ENCODE measurements around the gene ZFHX2. TPM values are rescaled to one million over a fixed set of nuclear protein-coding genes. Genes with fewer than 3 reads are reported as not detected.

ZFHX2 gene
- total and polyA plus RNA-seq, 2 of the 13 experiments (the other 11 are each of a cell fraction or from before 2014, with no cell fraction given): 0.17 to 0.44 TPM

- TF ChIP-seq, protein P1, sequence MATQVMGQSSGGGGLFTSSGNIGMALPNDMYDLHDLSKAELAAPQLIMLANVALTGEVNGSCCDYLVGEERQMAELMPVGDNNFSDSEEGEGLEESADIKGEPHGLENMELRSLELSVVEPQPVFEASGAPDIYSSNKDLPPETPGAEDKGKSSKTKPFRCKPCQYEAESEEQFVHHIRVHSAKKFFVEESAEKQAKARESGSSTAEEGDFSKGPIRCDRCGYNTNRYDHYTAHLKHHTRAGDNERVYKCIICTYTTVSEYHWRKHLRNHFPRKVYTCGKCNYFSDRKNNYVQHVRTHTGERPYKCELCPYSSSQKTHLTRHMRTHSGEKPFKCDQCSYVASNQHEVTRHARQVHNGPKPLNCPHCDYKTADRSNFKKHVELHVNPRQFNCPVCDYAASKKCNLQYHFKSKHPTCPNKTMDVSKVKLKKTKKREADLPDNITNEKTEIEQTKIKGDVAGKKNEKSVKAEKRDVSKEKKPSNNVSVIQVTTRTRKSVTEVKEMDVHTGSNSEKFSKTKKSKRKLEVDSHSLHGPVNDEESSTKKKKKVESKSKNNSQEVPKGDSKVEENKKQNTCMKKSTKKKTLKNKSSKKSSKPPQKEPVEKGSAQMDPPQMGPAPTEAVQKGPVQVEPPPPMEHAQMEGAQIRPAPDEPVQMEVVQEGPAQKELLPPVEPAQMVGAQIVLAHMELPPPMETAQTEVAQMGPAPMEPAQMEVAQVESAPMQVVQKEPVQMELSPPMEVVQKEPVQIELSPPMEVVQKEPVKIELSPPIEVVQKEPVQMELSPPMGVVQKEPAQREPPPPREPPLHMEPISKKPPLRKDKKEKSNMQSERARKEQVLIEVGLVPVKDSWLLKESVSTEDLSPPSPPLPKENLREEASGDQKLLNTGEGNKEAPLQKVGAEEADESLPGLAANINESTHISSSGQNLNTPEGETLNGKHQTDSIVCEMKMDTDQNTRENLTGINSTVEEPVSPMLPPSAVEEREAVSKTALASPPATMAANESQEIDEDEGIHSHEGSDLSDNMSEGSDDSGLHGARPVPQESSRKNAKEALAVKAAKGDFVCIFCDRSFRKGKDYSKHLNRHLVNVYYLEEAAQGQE (IDR thresholded peaks at IDR 0.05; ENCODE audit: borderline replicate concordance in 1 of 2, low read depth in 1 of 2, low read length in 2 of 2): no peak
- TF ChIP-seq MTF1 (CRISPR knock-in tag; IDR thresholded peaks at IDR 0.05): no peak
- TF ChIP-seq, protein P2, sequence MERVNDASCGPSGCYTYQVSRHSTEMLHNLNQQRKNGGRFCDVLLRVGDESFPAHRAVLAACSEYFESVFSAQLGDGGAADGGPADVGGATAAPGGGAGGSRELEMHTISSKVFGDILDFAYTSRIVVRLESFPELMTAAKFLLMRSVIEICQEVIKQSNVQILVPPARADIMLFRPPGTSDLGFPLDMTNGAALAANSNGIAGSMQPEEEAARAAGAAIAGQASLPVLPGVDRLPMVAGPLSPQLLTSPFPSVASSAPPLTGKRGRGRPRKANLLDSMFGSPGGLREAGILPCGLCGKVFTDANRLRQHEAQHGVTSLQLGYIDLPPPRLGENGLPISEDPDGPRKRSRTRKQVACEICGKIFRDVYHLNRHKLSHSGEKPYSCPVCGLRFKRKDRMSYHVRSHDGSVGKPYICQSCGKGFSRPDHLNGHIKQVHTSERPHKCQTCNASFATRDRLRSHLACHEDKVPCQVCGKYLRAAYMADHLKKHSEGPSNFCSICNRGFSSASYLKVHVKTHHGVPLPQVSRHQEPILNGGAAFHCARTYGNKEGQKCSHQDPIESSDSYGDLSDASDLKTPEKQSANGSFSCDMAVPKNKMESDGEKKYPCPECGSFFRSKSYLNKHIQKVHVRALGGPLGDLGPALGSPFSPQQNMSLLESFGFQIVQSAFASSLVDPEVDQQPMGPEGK (CRISPR knock-in tag; IDR thresholded peaks at IDR 0.05): 0 out of 2 replicates have a peak, but pooled peaks have one; percentile 20
- TF ChIP-seq, protein P3, sequence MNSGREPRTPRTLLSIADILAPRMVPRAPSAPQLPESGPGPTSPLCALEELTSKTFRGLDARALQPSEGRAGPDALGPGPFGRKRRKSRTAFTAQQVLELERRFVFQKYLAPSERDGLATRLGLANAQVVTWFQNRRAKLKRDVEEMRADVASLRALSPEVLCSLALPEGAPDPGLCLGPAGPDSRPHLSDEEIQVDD (CRISPR knock-in tag; IDR thresholded peaks at IDR 0.05; ENCODE audit: borderline replicate concordance): no peak
- TF ChIP-seq, protein P4, sequence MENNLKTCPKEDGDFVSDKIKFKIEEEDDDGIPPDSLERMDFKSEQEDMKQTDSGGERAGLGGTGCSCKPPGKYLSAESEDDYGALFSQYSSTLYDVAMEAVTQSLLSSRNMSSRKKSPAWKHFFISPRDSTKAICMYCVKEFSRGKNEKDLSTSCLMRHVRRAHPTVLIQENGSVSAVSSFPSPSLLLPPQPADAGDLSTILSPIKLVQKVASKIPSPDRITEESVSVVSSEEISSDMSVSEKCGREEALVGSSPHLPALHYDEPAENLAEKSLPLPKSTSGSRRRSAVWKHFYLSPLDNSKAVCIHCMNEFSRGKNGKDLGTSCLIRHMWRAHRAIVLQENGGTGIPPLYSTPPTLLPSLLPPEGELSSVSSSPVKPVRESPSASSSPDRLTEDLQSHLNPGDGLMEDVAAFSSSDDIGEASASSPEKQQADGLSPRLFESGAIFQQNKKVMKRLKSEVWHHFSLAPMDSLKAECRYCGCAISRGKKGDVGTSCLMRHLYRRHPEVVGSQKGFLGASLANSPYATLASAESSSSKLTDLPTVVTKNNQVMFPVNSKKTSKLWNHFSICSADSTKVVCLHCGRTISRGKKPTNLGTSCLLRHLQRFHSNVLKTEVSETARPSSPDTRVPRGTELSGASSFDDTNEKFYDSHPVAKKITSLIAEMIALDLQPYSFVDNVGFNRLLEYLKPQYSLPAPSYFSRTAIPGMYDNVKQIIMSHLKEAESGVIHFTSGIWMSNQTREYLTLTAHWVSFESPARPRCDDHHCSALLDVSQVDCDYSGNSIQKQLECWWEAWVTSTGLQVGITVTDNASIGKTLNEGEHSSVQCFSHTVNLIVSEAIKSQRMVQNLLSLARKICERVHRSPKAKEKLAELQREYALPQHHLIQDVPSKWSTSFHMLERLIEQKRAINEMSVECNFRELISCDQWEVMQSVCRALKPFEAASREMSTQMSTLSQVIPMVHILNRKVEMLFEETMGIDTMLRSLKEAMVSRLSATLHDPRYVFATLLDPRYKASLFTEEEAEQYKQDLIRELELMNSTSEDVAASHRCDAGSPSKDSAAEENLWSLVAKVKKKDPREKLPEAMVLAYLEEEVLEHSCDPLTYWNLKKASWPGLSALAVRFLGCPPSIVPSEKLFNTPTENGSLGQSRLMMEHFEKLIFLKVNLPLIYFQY (CRISPR knock-in tag; IDR thresholded peaks at IDR 0.05; ENCODE audit: borderline replicate concordance): no peak
- no peak for TF ChIP-seq ZSCAN31 (CRISPR knock-in tag; IDR thresholded peaks at IDR 0.05; ENCODE audit: low read depth)
- TF ChIP-seq PREB (CRISPR knock-in tag; IDR thresholded peaks at IDR 0.05): no peak
- no peak for TF ChIP-seq XBP1 (CRISPR knock-in tag; IDR thresholded peaks at IDR 0.05)
- TF ChIP-seq SMARCE1 (IDR thresholded peaks at IDR 0.05; ENCODE audit: borderline replicate concordance): no peak
- no peak for TF ChIP-seq NFRKB (IDR thresholded peaks at IDR 0.05)
- no peak for TF ChIP-seq CBX5 (CRISPR knock-in tag; IDR thresholded peaks at IDR 0.05; ENCODE audit: borderline replicate concordance)
- TF ChIP-seq CTCF (CRISPR knock-in tag; IDR thresholded peaks at IDR 0.05): no peak
- TF ChIP-seq ZNF34 (CRISPR knock-in tag; IDR thresholded peaks at IDR 0.05; ENCODE audit: borderline replicate concordance): no peak
- 0 out of 2 replicates have a peak, but pooled peaks have one; percentile 40 for TF ChIP-seq KLF13 (CRISPR knock-in tag; IDR thresholded peaks at IDR 0.05)
- TF ChIP-seq, protein P5, sequence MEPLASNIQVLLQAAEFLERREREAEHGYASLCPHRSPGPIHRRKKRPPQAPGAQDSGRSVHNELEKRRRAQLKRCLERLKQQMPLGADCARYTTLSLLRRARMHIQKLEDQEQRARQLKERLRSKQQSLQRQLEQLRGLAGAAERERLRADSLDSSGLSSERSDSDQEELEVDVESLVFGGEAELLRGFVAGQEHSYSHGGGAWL (CRISPR knock-in tag; IDR thresholded peaks at IDR 0.05): 0 out of 2 replicates have a peak, but pooled peaks have one; percentile 36
These were observed 25.6 kb upstream of the ZFHX2 start (continued) for GRCh38 chr14:23577004-23577681.

Data from HepG2 (cell line).